Mucosa of gallbladder (tissue), 1 donor: ENCODE data around the gene NECTIN1. TPM values are rescaled to one million over a fixed set of nuclear protein-coding genes. Genes with fewer than 3 reads are reported as not detected.

Source experiments
- DNase-seq: peaks from one replicate; pipeline ENCODE4 v3.0.0-alpha.2; 2020; ENCODE audit warnings: low spot score
- total RNA-seq: library from RNA; stranded (reverse); gene quantifications from one replicate; pipeline ENCODE4 v1.2.1, GENCODE V29; 2021
- donor health status: DM: no; HTN: no; CAD: no.

NECTIN1 gene
- total RNA-seq, 1 donor from 2014 or later, result 13.2 TPM

DNA sequence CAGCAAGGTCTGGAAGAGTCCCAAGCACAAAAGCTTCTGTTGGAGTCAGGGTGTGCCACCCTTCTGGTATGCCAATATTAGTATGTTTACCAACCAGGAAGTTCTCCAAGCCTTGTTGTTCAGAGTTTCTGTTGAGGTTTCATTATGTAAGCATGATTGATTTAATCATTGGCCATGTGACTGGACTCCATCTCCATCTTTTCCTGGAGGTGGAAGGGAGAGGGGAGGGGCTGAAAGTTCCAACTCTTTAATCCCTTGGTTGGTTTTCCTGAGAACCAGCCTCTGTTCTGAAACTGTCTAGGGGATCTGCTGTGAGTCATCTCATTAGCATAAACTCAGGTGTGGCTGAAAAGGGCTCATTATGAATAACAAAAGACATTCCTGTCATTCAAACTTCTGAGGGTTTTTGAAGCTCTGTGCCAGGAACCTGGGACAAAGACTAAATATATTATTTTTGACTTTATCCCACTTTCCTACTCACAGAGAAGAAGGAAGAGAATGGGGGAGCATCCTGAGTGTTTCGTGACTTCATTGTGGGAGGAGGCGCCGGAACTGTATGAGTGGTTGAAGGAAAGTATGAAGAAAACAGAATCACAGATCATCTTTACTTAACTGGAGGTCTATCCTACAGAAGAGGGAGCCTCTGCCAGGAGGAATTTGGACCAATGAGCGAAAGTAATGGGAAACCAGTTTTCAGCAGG is 138.2 kb downstream of the NECTIN1 start:
- DNase-seq, result peak; percentile 71

DNA sequence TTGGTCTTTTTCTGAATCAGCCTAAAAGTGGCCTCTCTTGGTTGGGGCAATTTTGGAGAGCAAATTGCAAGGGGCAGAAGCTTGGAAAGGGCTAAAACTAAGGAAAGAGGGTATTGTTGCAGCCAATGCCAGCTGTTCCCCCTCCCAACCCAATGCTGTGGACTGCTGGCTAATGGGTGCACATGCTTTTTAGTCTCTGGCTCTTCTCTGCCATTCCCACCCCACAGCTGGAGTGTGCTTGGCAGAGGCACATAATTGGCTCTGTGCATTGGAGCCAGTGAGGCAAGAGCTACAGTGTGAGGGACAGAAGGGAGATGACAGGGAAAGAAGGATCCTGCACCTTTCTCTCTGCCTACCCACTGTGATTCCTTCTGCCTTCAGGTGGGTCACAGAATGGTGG is 140.0 kb downstream of the NECTIN1 start:
- DNase-seq, result no peak
